Gastrocnemius medialis (tissue), 4 donors: ENCODE measurements around the gene RIN1. TPM values are rescaled to one million over a fixed set of nuclear protein-coding genes. Genes with fewer than 3 reads are reported as not detected.

Experiments
- ATAC-seq, 2 donors: fragments of 150-250 bp; one replicate each; pipeline ENCODE4 v1.9.1; 2016
- DNase-seq, 2 donors: peaks; one replicate each; pipeline ENCODE4 v3.0.0-alpha.2; 2019
- H3K27ac ChIP-seq, 4 donors: fragments of 200-600 bp; sonication (generic); 1 replicate in 1 of 4; 2 replicates in 3 of 4; pipeline ENCODE4 v1.5.1; 2016 to 2018; ENCODE audit warnings: mild to moderate bottlenecking in 2 of 4, moderate library complexity in 1 of 4
- H3K27me3 ChIP-seq, 3 donors: fragments of 200-600 bp; sonication (generic) in 2 of 3; 1 replicate in 1 of 3; 2 replicates in 2 of 3; pipeline versions ENCODE4 v1.5.1 to v1.6.0; 2016 to 2019; ENCODE audit warnings: mild to moderate bottlenecking in 1 of 3, moderate library complexity in 1 of 3
- H3K36me3 ChIP-seq, 2 donors: fragments of 200-600 bp; sonication (generic) in 1 of 2; one replicate each; pipeline ENCODE4 v1.5.1; 2017 to 2018
- H3K4me1 ChIP-seq, 2 donors: fragments of 200-600 bp; sonication (generic) in 1 of 2; one replicate each; pipeline ENCODE4 v1.5.1; 2016 to 2017; ENCODE audit warnings: mild to moderate bottlenecking in 2 of 2
- H3K4me3 ChIP-seq, 4 donors: fragments of 200-600 bp; sonication (generic) in 3 of 4; 1 replicate in 1 of 4; 2 replicates in 3 of 4; pipeline ENCODE4 v1.5.1; 2016 to 2019; ENCODE audit warnings: mild to moderate bottlenecking in 2 of 4
- H3K9me3 ChIP-seq, 3 donors: fragments of 200-600 bp; sonication (generic) in 2 of 3; 1 replicate in 1 of 3; 2 replicates in 2 of 3; pipeline ENCODE4 v1.5.1; 2016 to 2019
- CTCF ChIP-seq, 5 experiments: fragments of 450-650 bp in 3 of 5; fragments of 200-600 bp in 2 of 5; sonication (generic) in 2 of 5; IDR thresholded peaks in 4 of 5; conservative IDR thresholded peaks in 1 of 5; 1 replicate in 4 of 5; 2 replicates in 1 of 5; pipeline ENCODE4 v1.5.1; 2016 to 2019; ENCODE audit warnings: antibody characterized with exemption in 5 of 5, mild to moderate bottlenecking in 3 of 5, moderate library complexity in 3 of 5
- POLR2A ChIP-seq, 2 donors: fragments of 450-650 bp; IDR thresholded peaks; one replicate each; pipeline ENCODE4 v1.6.1; 2017; ENCODE audit warnings: antibody characterized with exemption in 2 of 2, mild to moderate bottlenecking in 2 of 2, moderate library complexity in 2 of 2
- in situ Hi-C, 4 donors: fragments of 200-750 bp; cut with MboI; loops; one replicate each; pipeline versions ENCODE4 v1.15.0 to v1.8.0; 2017; ENCODE audit warnings: low sequenced_read_pairs in 4 of 4
- intact Hi-C: fragments of 100-400 bp; cut with DNase I; formaldehyde crosslinking; loops from one replicate; pipeline ENCODE4 v1.15.1; 2023; ENCODE audit warnings: low total_unique reads
- total RNA-seq, 4 donors: library from RNA; depleted of rRNA; stranded (reverse); fragments of >200 nt; gene quantifications; one replicate each; pipeline versions ENCODE4 v1.1.0 to v1.2.3, GENCODE V29; 2016

RIN1 gene
- total RNA-seq, 4 donors from 2014 or later, result 1.9 to 9.7 (median 7.0) TPM

- in situ Hi-C loops (loop anchor here in 1 of 4 donors (10.0 kb wide), 1 partner anchor 60 kb away; no protein-coding TSS in a partner anchor), intact Hi-C loops (no loop called here)
- peaks cover 0 to 6% of the 10 kb centered on the region in 2 donors for H3K36me3 ChIP-seq
- no peak for ATAC-seq
- no peaks in the 10 kb centered on the region for H3K9me3 ChIP-seq
- DNase-seq, result no peak
- H3K27me3 ChIP-seq, result no peaks in the 10 kb centered on the region
- TF ChIP-seq POLR2A (IDR thresholded peaks at IDR 0.05), result no peak
- no peak for TF ChIP-seq CTCF (IDR thresholded peaks at IDR 0.05 in 4 of 5, conservative IDR thresholded peaks at IDR 0.05 in 1 of 5)
- no peak overlapping the region for H3K4me3 ChIP-seq
- H3K27ac ChIP-seq, result no peak overlapping the region
- H3K4me1 ChIP-seq, result peaks cover 17 to 31% of the 10 kb centered on the region in 2 donors
Measured at GRCh38 chr11:66284526-66285078, 51.6 kb downstream of the RIN1 start.

- peaks cover 0 to 6% of the 10 kb centered on the region in 2 donors for H3K36me3 ChIP-seq
- intact Hi-C loops (no loop called here), in situ Hi-C loops (loop anchor here in 1 of 4 donors (10.0 kb wide), 1 partner anchor 59 kb away; no protein-coding TSS in a partner anchor)
Measured at GRCh38 chr11:66283461-66284105, 52.7 kb downstream of the RIN1 start.

GRCh38 chr11:66282468-66283455, 53.5 kb downstream of the RIN1 start:
- Histone ChIP-seq H3K27me3 (no peaks in the 10 kb centered on the region), H3K9me3 (no peaks in the 10 kb centered on the region), H3K4me3 (no peak overlapping the region), H3K4me1 (peaks cover 10 to 20% of the 10 kb centered on the region in 2 donors), H3K27ac (no peak overlapping the region), H3K36me3 (peaks cover 0 to 6% of the 10 kb centered on the region in 2 donors)
- DNase-seq (peak; percentile 84 to 92), ATAC-seq (peak; percentile 84 to 85)
- in situ Hi-C loops (loop anchor here in 1 of 4 donors (10.0 kb wide), 1 partner anchor 58 kb away; no protein-coding TSS in a partner anchor), intact Hi-C loops (loop anchor here (1.0 kb wide), 1 partner anchor 60 kb away; no protein-coding TSS in a partner anchor)
- TF ChIP-seq CTCF (IDR thresholded peaks at IDR 0.05 in 4 of 5, conservative IDR thresholded peaks at IDR 0.05 in 1 of 5) (peak; percentile 95 to 99 (median 98)), POLR2A (IDR thresholded peaks at IDR 0.05) (no peak)

More at GRCh38 chr11:66283461-66284105, 52.7 kb downstream of the RIN1 start:
- DNase-seq (no peak), ATAC-seq (no peak)
- no peak overlapping the region for H3K27ac ChIP-seq
- no peaks in the 10 kb centered on the region for H3K9me3 ChIP-seq
- TF ChIP-seq POLR2A (IDR thresholded peaks at IDR 0.05) (no peak), CTCF (IDR thresholded peaks at IDR 0.05 in 4 of 5, conservative IDR thresholded peaks at IDR 0.05 in 1 of 5) (no peak)
- peaks cover 16 to 28% of the 10 kb centered on the region in 2 donors for H3K4me1 ChIP-seq
- no peak overlapping the region for H3K4me3 ChIP-seq
- H3K27me3 ChIP-seq, result no peaks in the 10 kb centered on the region

Other genes starting within 250 kb of the RIN1 start
- gene KLC2, start 78.7 kb downstream of the RIN1 start, total RNA-seq, result 10 to 100 TPM; 28.4 to 58.7 (median 51.2) TPM
- gene RAB1B, start 67.8 kb downstream of the RIN1 start, total RNA-seq, result 100 to 1,000 TPM in 3 of 4 donors, 10 to 100 TPM in 1; 96.0 to 194 (median 130) TPM
- gene CNIH2, start 58.3 kb downstream of the RIN1 start, total RNA-seq, result not detected
- gene YIF1A, start 47.3 kb downstream of the RIN1 start, total RNA-seq, result 100 to 1,000 TPM; 106 to 137 (median 113) TPM
- not detected for gene TMEM151A, start 44.5 kb downstream of the RIN1 start, total RNA-seq
- 1 to 10 TPM in 3 of 4 donors, under 1 TPM in 1; 0.46 to 4.6 (median 2.8) TPM for gene CD248, start 19.4 kb downstream of the RIN1 start, total RNA-seq
- gene BRMS1, start 8.7 kb upstream of the RIN1 start, total RNA-seq, result 10 to 100 TPM; 40.1 to 73.5 (median 64.8) TPM
- 10 to 100 TPM; 30.3 to 59.7 (median 40.4) TPM for gene B4GAT1, start 11.2 kb upstream of the RIN1 start, total RNA-seq
- gene SLC29A2, start 35.3 kb upstream of the RIN1 start, total RNA-seq, result 100 to 1,000 TPM in 1 of 4 donors, 10 to 100 TPM in 3; 39.2 to 106 (median 70.6) TPM
- not detected for gene NPAS4, start 84.6 kb upstream of the RIN1 start, total RNA-seq
- gene MRPL11, start 102.4 kb upstream of the RIN1 start, total RNA-seq, result 10 to 100 TPM; 35.1 to 64.1 (median 52.5) TPM
- gene PELI3, start 130.5 kb upstream of the RIN1 start, total RNA-seq, result 10 to 100 TPM; 26.1 to 55.9 (median 37.3) TPM
- gene DPP3, start 144.0 kb upstream of the RIN1 start, total RNA-seq, result 10 to 100 TPM; 28.5 to 58.5 (median 37.4) TPM
- gene BBS1, start 174.2 kb upstream of the RIN1 start, total RNA-seq, result 10 to 100 TPM; 19.8 to 34.5 (median 31.2) TPM
- 10 to 100 TPM in 2 of 4 donors, 1 to 10 TPM in 2; 7.2 to 13.0 (median 11.2) TPM for gene ZDHHC24, start 209.6 kb upstream of the RIN1 start, total RNA-seq
- 1 to 10 TPM in 3 of 4 donors, under 1 TPM in 1; 0.85 to 2.4 (median 1.2) TPM for gene ACTN3, start 210.5 kb upstream of the RIN1 start, total RNA-seq
- 10 to 100 TPM; 49.1 to 87.0 (median 60.6) TPM for gene CTSF, start 232.2 kb upstream of the RIN1 start, total RNA-seq